Psoas muscle (tissue), 8 donors: ENCODE data around the gene RELT. TPM values are rescaled to one million over a fixed set of nuclear protein-coding genes. Genes with fewer than 3 reads are reported as not detected.

Source experiments
- ATAC-seq, 4 donors: fragments of 200-7000 bp; cut with Tn5 transposase; one replicate each; pipeline ENCODE4 v1.9.1; 2020; ENCODE audit warnings: moderate library complexity in 3 of 4, mild to moderate bottlenecking in 2 of 4
- DNase-seq, 2 donors: peaks; one replicate each; pipeline ENCODE4 v3.0.0-alpha.2; 2020
- H3K27ac ChIP-seq: fragments of 200-600 bp; one replicate; pipeline ENCODE4 v1.8.0; 2022
- H3K27me3 ChIP-seq, 3 donors: fragments of 200-600 bp in 1 of 3; one replicate each; pipeline versions ENCODE4 v1.6.1 to v1.8.0; 2013 to 2022; ENCODE audit warnings: low read length in 2 of 3, mild to moderate bottlenecking in 2 of 3, moderate library complexity in 1 of 3; ENCODE audit not compliant: insufficient read depth in 3 of 3
- H3K36me3 ChIP-seq, 2 donors: fragments of 200-600 bp in 1 of 2; one replicate each; pipeline versions ENCODE4 v1.6.1 to v1.8.0; 2013 to 2022; ENCODE audit warnings: low read depth in 1 of 2, mild to moderate bottlenecking in 1 of 2, moderate library complexity in 1 of 2; ENCODE audit not compliant: insufficient read depth in 1 of 2
- H3K4me1 ChIP-seq: fragments of 200-600 bp; one replicate; pipeline ENCODE4 v1.8.0; 2022
- H3K4me3 ChIP-seq: fragments of 200-600 bp; one replicate; pipeline ENCODE4 v1.8.0; 2022; ENCODE audit warnings: mild to moderate bottlenecking
- H3K9me3 ChIP-seq: fragments of 200-600 bp; one replicate; pipeline ENCODE4 v1.8.0; 2022
- CTCF ChIP-seq: fragments of 200-600 bp; IDR thresholded peaks from one replicate; pipeline ENCODE4 v1.8.0; 2022; ENCODE audit warnings: antibody characterized with exemption
- WGBS, 3 donors: extraction: QIAGEN DNeasy Blood & Tissue Kit; methylation state at CpG; one replicate each; pipeline versions ENCODE4 v1.1.6 to v1.1.7; 2013; 5-methylcytosine and 5-hydroxymethylcytosine counted together
- intact Hi-C, 2 donors: fragments of 100-400 bp; cut with DNase I; formaldehyde crosslinking; loops; one replicate each; pipeline versions ENCODE4 v1.11.0 to v1.14.2; 2022
- polyA plus RNA-seq, 3 donors: library from polyadenylated mRNA; stranded (reverse); fragments of 200-250 nt; gene quantifications; one replicate each; pipeline ENCODE4 v1.2.3, GENCODE V29; 2013
- total RNA-seq, 4 donors: library from RNA; stranded (reverse); fragmentation: NEBNext Ultra II Directional in 2 of 4; extraction: Animal tissue kit (Norgen Biotek cat#: 25700) in 2 of 4; gene quantifications; one replicate each; pipeline versions ENCODE4 v1.2.1 to v1.2.4, GENCODE V29; 2021 to 2023
- donor health status: healthy with polysubstance abuse.
- donor health status: DM: no; HTN: no; CAD: no; lungs with moderate emphysema.
- donor health status: Bipolar disorder and iron deficiency.
- donor health status: healthy.
- donor health status: DM: yes; HTN: yes; CAD: no.
- donor health status: DM: no; HTN: no; CAD: no.
- donor health status: DM: no; HTN: no; CAD: no.
- donor health status: DM: yes; HTN: yes; CAD: no.

The RELT gene
- total and polyA plus RNA-seq, 7 donors, result 4.9 to 33.0 (median 15.5) TPM

- no peak for DNase-seq
- peaks cover 2 to 62% of the 10 kb centered on the region in 2 donors for H3K36me3 ChIP-seq
- no peak for ATAC-seq
- no peak overlapping the region for H3K4me3 ChIP-seq
- 86 to 92% (median 88%) methylated on average over 8 of the region's 8 CpGs for WGBS, 3 donors
- peaks cover 7% of the 10 kb centered on the region for H3K4me1 ChIP-seq
- intact Hi-C loops, result no loop called here
- H3K27ac ChIP-seq, result no peak overlapping the region
- no peaks in the 10 kb centered on the region for H3K27me3 ChIP-seq
- TF ChIP-seq CTCF, result no peak
- no peaks in the 10 kb centered on the region for H3K9me3 ChIP-seq
Observed at GRCh38 chr11:73409431-73409830, 33.2 kb downstream of the RELT start.

GRCh38 chr11:73410627-73411026 is 34.4 kb downstream of the RELT start:
- H3K27ac ChIP-seq, result no peak overlapping the region
- peaks cover 2 to 56% of the 10 kb centered on the region in 2 donors for H3K36me3 ChIP-seq
- intact Hi-C loops, result no loop called here
- DNase-seq, result no peak
- no peaks in the 10 kb centered on the region for H3K27me3 ChIP-seq
- peaks cover 19% of the 10 kb centered on the region for H3K4me1 ChIP-seq
- WGBS, 3 donors, result 79 to 91% (median 85%) methylated on average over 1 of the region's 1 CpG
- no peak for ATAC-seq
- H3K4me3 ChIP-seq, result no peak overlapping the region
- no peaks in the 10 kb centered on the region for H3K9me3 ChIP-seq
- TF ChIP-seq CTCF, result no peak

- H3K9me3 ChIP-seq, result no peaks in the 10 kb centered on the region
- TF ChIP-seq CTCF, result no peak
- no peaks in the 10 kb centered on the region for H3K27me3 ChIP-seq
- DNase-seq (no peak), ATAC-seq (no peak)
- 81 to 93% (median 82%) methylated on average over 2 of the region's 2 CpGs for WGBS, 3 donors
- no peak overlapping the region for H3K27ac ChIP-seq
- H3K4me1 ChIP-seq, result peaks cover 23% of the 10 kb centered on the region
- intact Hi-C loops, result no loop called here
- H3K4me3 ChIP-seq, result no peak overlapping the region
- peaks cover 2 to 53% of the 10 kb centered on the region in 2 donors for H3K36me3 ChIP-seq
Observed at GRCh38 chr11:73411031-73411430, 34.8 kb downstream of the RELT start.

GRCh38 chr11:73412308-73412707 is 36.1 kb downstream of the RELT start:
- Histone ChIP-seq H3K36me3 (peaks cover 2 to 41% of the 10 kb centered on the region in 2 donors), H3K27me3 (no peaks in the 10 kb centered on the region), H3K4me1 (peaks cover 29% of the 10 kb centered on the region), H3K9me3 (no peaks in the 10 kb centered on the region), H3K4me3 (no peak overlapping the region), H3K27ac (no peak overlapping the region)
- DNase-seq (no peak), ATAC-seq (no peak)
- intact Hi-C loops, result no loop called here
- 70 to 77% (median 70%) methylated on average over 3 of the region's 3 CpGs for WGBS, 3 donors
- TF ChIP-seq CTCF, result no peak

- DNase-seq (no peak), ATAC-seq (no peak)
- H3K36me3 ChIP-seq, result peaks cover 2 to 33% of the 10 kb centered on the region in 2 donors
- 85 to 89% (median 86%) methylated on average over 2 of the region's 2 CpGs for WGBS, 3 donors
- H3K27me3 ChIP-seq, result no peaks in the 10 kb centered on the region
- peaks cover 29% of the 10 kb centered on the region for H3K4me1 ChIP-seq
- intact Hi-C loops, result no loop called here
- no peak overlapping the region for H3K4me3 ChIP-seq
- TF ChIP-seq CTCF, result no peak
- H3K9me3 ChIP-seq, result no peaks in the 10 kb centered on the region
- no peak overlapping the region for H3K27ac ChIP-seq
Observed at GRCh38 chr11:73413256-73413655, 37.1 kb downstream of the RELT start.
